ENCODE data around the gene SPAG16. TPM values are rescaled to one million over a fixed set of nuclear protein-coding genes. Genes with fewer than 3 reads are reported as not detected.

The SPAG16 gene
- total RNA-seq, 1 experiment from 2014 or later = 16.0 TPM

- TF ChIP-seq USF2 (CRISPR knock-in tag; IDR thresholded peaks at IDR 0.05) = no peak
Measured at GRCh38 chr2:214019973-214020345, 735.7 kb downstream of the SPAG16 start (continued).

DNA sequence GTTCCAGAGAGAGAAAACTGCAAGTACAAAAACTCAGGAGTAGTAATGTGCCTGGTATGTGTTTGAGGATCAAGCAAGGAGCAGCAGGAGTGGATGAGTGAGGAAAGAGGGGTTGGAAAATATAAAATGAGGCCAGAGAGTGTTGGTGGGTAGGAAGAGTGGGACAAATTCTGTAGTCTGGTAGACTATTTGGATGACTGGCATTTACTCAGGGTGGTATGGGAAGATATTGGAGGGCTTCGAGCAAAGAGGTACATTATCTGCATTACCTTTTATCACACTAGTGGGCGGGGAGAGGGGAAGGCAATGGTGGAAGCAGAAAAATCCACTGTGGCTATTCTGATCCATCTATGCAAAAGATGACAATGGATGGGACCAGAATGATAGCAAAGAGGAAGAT, 744.9 kb downstream of the SPAG16 start:
- no peaks in the 10 kb centered on the region for H3K27me3 Mint-ChIP-seq (ENCODE audit: low read depth)
- POLR2A ChIA-PET = no interaction called here
- DNase-seq (ENCODE audit: low spot score) = no peak
- no peak for TF ChIP-seq NR1H2 (CRISPR knock-in tag; IDR thresholded peaks at IDR 0.05)
- no peak for TF ChIP-seq ZBTB21 (CRISPR knock-in tag; IDR thresholded peaks at IDR 0.05; ENCODE audit: borderline replicate concordance)
- no peak for TF ChIP-seq CBFB (CRISPR knock-in tag; IDR thresholded peaks at IDR 0.05; ENCODE audit: low read depth)
- no peak for TF ChIP-seq SOX15 (CRISPR knock-in tag; IDR thresholded peaks at IDR 0.05)
- TF ChIP-seq CREM (CRISPR knock-in tag; IDR thresholded peaks at IDR 0.05) = no peak
- TF ChIP-seq, protein P1, sequence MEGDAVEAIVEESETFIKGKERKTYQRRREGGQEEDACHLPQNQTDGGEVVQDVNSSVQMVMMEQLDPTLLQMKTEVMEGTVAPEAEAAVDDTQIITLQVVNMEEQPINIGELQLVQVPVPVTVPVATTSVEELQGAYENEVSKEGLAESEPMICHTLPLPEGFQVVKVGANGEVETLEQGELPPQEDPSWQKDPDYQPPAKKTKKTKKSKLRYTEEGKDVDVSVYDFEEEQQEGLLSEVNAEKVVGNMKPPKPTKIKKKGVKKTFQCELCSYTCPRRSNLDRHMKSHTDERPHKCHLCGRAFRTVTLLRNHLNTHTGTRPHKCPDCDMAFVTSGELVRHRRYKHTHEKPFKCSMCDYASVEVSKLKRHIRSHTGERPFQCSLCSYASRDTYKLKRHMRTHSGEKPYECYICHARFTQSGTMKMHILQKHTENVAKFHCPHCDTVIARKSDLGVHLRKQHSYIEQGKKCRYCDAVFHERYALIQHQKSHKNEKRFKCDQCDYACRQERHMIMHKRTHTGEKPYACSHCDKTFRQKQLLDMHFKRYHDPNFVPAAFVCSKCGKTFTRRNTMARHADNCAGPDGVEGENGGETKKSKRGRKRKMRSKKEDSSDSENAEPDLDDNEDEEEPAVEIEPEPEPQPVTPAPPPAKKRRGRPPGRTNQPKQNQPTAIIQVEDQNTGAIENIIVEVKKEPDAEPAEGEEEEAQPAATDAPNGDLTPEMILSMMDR (IDR thresholded peaks at IDR 0.05) = no peak
- TF ChIP-seq, protein P2, sequence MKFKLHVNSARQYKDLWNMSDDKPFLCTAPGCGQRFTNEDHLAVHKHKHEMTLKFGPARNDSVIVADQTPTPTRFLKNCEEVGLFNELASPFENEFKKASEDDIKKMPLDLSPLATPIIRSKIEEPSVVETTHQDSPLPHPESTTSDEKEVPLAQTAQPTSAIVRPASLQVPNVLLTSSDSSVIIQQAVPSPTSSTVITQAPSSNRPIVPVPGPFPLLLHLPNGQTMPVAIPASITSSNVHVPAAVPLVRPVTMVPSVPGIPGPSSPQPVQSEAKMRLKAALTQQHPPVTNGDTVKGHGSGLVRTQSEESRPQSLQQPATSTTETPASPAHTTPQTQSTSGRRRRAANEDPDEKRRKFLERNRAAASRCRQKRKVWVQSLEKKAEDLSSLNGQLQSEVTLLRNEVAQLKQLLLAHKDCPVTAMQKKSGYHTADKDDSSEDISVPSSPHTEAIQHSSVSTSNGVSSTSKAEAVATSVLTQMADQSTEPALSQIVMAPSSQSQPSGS (CRISPR knock-in tag; IDR thresholded peaks at IDR 0.05; ENCODE audit: borderline replicate concordance, low read depth) = no peak
- TF ChIP-seq ZNF317 (CRISPR knock-in tag; IDR thresholded peaks at IDR 0.05; ENCODE audit: borderline replicate concordance, low read depth) = no peak
- TF ChIP-seq, protein P3, sequence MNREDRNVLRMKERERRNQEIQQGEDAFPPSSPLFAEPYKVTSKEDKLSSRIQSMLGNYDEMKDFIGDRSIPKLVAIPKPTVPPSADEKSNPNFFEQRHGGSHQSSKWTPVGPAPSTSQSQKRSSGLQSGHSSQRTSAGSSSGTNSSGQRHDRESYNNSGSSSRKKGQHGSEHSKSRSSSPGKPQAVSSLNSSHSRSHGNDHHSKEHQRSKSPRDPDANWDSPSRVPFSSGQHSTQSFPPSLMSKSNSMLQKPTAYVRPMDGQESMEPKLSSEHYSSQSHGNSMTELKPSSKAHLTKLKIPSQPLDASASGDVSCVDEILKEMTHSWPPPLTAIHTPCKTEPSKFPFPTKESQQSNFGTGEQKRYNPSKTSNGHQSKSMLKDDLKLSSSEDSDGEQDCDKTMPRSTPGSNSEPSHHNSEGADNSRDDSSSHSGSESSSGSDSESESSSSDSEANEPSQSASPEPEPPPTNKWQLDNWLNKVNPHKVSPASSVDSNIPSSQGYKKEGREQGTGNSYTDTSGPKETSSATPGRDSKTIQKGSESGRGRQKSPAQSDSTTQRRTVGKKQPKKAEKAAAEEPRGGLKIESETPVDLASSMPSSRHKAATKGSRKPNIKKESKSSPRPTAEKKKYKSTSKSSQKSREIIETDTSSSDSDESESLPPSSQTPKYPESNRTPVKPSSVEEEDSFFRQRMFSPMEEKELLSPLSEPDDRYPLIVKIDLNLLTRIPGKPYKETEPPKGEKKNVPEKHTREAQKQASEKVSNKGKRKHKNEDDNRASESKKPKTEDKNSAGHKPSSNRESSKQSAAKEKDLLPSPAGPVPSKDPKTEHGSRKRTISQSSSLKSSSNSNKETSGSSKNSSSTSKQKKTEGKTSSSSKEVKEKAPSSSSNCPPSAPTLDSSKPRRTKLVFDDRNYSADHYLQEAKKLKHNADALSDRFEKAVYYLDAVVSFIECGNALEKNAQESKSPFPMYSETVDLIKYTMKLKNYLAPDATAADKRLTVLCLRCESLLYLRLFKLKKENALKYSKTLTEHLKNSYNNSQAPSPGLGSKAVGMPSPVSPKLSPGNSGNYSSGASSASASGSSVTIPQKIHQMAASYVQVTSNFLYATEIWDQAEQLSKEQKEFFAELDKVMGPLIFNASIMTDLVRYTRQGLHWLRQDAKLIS (CRISPR knock-in tag; IDR thresholded peaks at IDR 0.05; ENCODE audit: borderline replicate concordance) = no peak
- TF ChIP-seq IRF2 (CRISPR knock-in tag; IDR thresholded peaks at IDR 0.05; ENCODE audit: borderline replicate concordance, low read depth) = no peak
- TF ChIP-seq ZNF138 (CRISPR knock-in tag; conservative IDR thresholded peaks at IDR 0.05) = no peak
- no peak for TF ChIP-seq ZNF219 (CRISPR knock-in tag; IDR thresholded peaks at IDR 0.05; ENCODE audit: borderline replicate concordance)
- TF ChIP-seq JUN (CRISPR knock-in tag; IDR thresholded peaks at IDR 0.05) = no peak
- no peak for TF ChIP-seq ZNF416 (CRISPR knock-in tag; IDR thresholded peaks at IDR 0.05)
- TF ChIP-seq, protein P4, sequence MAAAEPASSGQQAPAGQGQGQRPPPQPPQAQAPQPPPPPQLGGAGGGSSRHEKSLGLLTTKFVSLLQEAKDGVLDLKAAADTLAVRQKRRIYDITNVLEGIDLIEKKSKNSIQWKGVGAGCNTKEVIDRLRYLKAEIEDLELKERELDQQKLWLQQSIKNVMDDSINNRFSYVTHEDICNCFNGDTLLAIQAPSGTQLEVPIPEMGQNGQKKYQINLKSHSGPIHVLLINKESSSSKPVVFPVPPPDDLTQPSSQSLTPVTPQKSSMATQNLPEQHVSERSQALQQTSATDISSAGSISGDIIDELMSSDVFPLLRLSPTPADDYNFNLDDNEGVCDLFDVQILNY (CRISPR knock-in tag; IDR thresholded peaks at IDR 0.05) = no peak
- TF ChIP-seq FOXK1 (CRISPR knock-in tag; IDR thresholded peaks at IDR 0.05) = no peak
- no peak for TF ChIP-seq SMAD3 (CRISPR knock-in tag; IDR thresholded peaks at IDR 0.05; ENCODE audit: borderline replicate concordance)
- TF ChIP-seq, protein P5, sequence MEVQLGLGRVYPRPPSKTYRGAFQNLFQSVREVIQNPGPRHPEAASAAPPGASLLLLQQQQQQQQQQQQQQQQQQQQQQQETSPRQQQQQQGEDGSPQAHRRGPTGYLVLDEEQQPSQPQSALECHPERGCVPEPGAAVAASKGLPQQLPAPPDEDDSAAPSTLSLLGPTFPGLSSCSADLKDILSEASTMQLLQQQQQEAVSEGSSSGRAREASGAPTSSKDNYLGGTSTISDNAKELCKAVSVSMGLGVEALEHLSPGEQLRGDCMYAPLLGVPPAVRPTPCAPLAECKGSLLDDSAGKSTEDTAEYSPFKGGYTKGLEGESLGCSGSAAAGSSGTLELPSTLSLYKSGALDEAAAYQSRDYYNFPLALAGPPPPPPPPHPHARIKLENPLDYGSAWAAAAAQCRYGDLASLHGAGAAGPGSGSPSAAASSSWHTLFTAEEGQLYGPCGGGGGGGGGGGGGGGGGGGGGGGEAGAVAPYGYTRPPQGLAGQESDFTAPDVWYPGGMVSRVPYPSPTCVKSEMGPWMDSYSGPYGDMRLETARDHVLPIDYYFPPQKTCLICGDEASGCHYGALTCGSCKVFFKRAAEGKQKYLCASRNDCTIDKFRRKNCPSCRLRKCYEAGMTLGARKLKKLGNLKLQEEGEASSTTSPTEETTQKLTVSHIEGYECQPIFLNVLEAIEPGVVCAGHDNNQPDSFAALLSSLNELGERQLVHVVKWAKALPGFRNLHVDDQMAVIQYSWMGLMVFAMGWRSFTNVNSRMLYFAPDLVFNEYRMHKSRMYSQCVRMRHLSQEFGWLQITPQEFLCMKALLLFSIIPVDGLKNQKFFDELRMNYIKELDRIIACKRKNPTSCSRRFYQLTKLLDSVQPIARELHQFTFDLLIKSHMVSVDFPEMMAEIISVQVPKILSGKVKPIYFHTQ (CRISPR knock-in tag; IDR thresholded peaks at IDR 0.05) = no peak
- H3K9me3 Mint-ChIP-seq = peaks cover 7% of the 10 kb centered on the region; the same call in 1 of the 2 replicates
- H3K27ac Mint-ChIP-seq = no peak overlapping the region
- H3K4me1 Mint-ChIP-seq = peaks cover 14% of the 10 kb centered on the region
- ATAC-seq = no peak
- CTCF ChIA-PET = no interaction called here
- H3K36me3 Mint-ChIP-seq = no peaks in the 10 kb centered on the region; the same call in 1 of the 2 replicates
- no peak overlapping the region for H3K4me3 Mint-ChIP-seq
